ENCODE measurements around the gene NUP93. TPM values are rescaled to one million over a fixed set of nuclear protein-coding genes. Genes with fewer than 3 reads are reported as not detected.

The NUP93 gene
- total RNA-seq, 1 experiment from 2014 or later = 165 TPM

- Histone ChIP-seq H4K5ac (ENCODE audit: insufficient read length, low read depth, low read length) (no peak overlapping the region), H4K91ac (ENCODE audit: insufficient read length, low read depth, low read length) (no peak overlapping the region), H2BK20ac (ENCODE audit: low read depth, low read length, poor library complexity, severe bottlenecking) (no peak overlapping the region), H3K23ac (ENCODE audit: insufficient read length, low read depth, low read length) (no peak overlapping the region), H3T11ph (ENCODE audit: low read length) (no peak overlapping the region), H3K18ac (ENCODE audit: insufficient read length, low read depth, low read length) (no peak overlapping the region), H2AFZ (ENCODE audit: low read length) (no peak overlapping the region), H3K56ac (ENCODE audit: insufficient read length, low read depth, low read length) (no peak overlapping the region), H2BK120ac (ENCODE audit: low read depth, low read length, poor library complexity, severe bottlenecking) (no peak overlapping the region), H3K79me2 (ENCODE audit: insufficient read depth, low read length) (no peaks in the 10 kb centered on the region), H3K79me1 (ENCODE audit: insufficient read depth, low read depth, low read length, poor library complexity, severe bottlenecking) (no peaks in the 10 kb centered on the region), H4K8ac (replicated peaks; ENCODE audit: insufficient read length, low read depth, low read length) (no peak overlapping the region), H2AK5ac (ENCODE audit: insufficient read length, low read length) (no peak overlapping the region), H3K14ac (ENCODE audit: insufficient read depth, low read length) (no peak overlapping the region), H3K4me1 (ENCODE audit: insufficient read depth, low read length) (no peaks in the 10 kb centered on the region), H3K4me2 (ENCODE audit: insufficient read depth, insufficient read length, low read length) (no peak overlapping the region), H2BK5ac (ENCODE audit: insufficient read length, low read length) (no peak overlapping the region), H3K4ac (ENCODE audit: low read depth, low read length) (no peak overlapping the region), H3K27ac (ENCODE audit: insufficient read length, low read depth, low read length) (no peak overlapping the region), H3K9ac (ENCODE audit: extremely low read depth, insufficient read length, low read length) (no peak overlapping the region), H3K9me3 (ENCODE audit: control insufficient read depth, low read depth, low read length) (no peaks in the 10 kb centered on the region), H2BK12ac (ENCODE audit: insufficient read length, low read depth, low read length) (no peak overlapping the region), H3K27me3 (ENCODE audit: insufficient read depth, low read length) (no peaks in the 10 kb centered on the region), H3K23me2 (ENCODE audit: insufficient read length, low read depth, low read length, poor library complexity, severe bottlenecking) (no peaks in the 10 kb centered on the region), H4K20me1 (ENCODE audit: control insufficient read depth, insufficient read depth, insufficient read length) (peaks cover 2% of the 10 kb centered on the region), H2BK15ac (ENCODE audit: low read depth, low read length) (no peak overlapping the region)
- Mint-ChIP-seq H3K4me3 (no peak overlapping the region), H3K36me3 (ENCODE audit: insufficient read depth in 1 of 3, low read depth in 3 of 3) (peaks cover 16 to 51% (median 25%) of the 10 kb centered on the region in 3 experiments; a peak in 6 of 7 replicates), H3K27me3 (ENCODE audit: low read depth) (no peaks in the 10 kb centered on the region), H3K4me1 (peaks cover 17 to 18% of the 10 kb centered on the region in 2 experiments), H3K9me3 (no peaks in the 10 kb centered on the region), H3K27ac (no peak overlapping the region)
- DNase-seq = no peak
- no peak for TF ChIP-seq CTCF (conservative IDR thresholded peaks at IDR 0.05)
These were observed 95.9 kb downstream of the NUP93 start for GRCh38 chr16:56825826-56826225.

Data from H9 (cell line).